Stimulated activated CD4-positive, alpha-beta T cell treated with anti-CD3 and anti-CD28 coated beads, TNF-alpha, amount 100 ng/mL, for 1 hour (primary cell): ENCODE measurements around the gene DLG2.

ENCODE experiments used
- DNase-seq, 3 donors: peaks; one replicate each; pipeline ENCODE4 v3.0.0-alpha.2; 2020; ENCODE audit warnings: low read depth in 3 of 3, low spot score in 1 of 3

Gene DLG2

DNA sequence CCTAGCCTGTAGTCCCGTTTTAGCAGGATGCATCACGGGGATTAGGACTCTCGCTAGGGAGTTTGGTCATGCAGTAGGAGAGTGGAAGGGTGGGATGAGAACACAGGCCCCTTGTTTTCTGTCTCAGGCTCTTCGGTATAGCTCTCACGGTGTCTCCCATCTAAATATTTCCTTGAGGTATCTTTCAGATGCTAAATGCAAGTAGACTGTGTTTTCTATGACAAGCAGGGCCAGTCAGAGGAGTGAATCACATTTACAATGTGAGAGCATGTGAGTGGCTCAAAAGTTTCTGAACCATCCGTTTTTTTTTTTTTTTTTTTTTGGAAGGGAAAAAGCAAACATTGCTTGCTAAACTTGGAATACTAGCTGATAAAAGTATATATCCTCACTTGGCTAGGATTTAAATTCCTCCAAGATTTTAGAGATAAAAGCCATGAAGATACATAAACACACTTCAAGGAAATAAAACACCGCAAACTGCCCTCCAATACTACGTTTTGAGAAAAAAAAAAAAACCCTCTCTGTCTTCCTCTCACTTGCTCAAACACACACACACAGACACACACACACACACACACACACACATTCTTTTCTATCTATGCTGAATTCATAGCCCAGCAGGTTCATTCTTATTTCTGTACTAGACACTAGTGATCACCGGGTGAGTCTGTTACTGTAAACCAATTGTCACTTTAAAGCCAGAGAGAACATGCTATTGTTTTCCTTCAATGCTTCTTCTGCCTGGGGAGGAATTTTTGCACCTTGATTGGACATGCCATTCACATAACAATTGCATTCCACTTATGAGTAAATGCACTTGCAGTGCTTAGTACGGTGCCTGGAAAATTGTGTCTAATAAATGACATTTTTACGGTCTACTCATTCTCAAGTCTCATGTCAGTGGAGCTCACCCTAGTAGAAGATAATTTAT is 2116.3 kb downstream of the DLG2 start:
- no peak for DNase-seq

DNA sequence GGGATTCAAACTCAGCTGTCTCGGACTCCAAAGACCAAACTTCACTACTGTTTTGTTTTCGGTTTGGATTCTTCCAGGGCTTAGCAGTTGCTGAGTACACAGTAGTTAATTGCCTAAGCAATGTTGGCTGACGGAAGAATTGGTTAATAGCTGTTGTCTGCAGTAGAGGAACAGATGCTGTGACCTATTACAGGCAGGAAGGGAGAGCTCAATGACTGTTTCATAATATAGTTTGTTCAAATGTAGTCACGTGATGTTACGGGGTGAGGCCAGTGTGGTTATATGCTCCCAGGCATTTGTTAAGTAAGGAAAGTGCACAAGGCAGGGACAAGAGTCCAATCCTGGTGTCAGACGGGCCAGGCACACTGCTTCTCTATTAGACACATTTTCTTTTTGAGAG is 2118.3 kb downstream of the DLG2 start:
- no peak for DNase-seq

DNA sequence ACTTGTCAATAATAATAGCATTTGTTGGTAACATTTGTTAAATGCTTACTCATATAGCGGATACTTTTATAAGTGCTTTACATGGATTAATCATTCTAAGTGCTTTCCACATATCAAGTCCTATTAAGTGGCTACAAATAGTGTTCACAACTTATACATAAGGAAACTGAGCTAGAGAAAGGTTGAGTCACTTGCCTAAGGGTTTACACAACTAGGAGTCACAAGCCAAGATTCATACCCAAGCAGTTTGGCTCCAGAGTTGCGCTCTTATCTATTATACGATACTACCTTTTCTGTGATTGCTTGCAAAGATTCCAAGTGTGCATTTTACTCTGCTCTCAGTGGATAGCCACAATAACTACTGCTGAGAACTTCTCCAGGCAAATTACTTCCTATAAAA is 2125.1 kb downstream of the DLG2 start:
- no peak for DNase-seq

DNA sequence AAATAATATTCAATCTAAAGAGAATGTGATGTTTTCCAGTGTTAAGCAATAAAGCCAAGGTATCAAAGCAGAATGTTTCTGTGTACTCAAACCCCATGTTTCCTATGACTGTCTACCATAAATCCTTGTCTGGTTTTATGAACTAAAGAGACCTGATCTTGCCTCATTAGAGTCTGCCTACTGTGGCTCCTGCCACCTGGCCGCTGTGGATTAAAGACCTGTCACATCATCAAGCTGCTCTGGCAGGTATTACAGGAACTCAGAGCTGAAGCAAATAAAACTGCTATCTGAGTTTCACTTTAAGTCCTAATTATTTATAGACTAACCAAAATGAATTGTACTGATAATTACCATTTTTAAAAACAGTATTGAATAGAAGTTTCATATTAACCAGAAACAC is 2133.2 kb downstream of the DLG2 start:
- DNase-seq = no peak

DNA sequence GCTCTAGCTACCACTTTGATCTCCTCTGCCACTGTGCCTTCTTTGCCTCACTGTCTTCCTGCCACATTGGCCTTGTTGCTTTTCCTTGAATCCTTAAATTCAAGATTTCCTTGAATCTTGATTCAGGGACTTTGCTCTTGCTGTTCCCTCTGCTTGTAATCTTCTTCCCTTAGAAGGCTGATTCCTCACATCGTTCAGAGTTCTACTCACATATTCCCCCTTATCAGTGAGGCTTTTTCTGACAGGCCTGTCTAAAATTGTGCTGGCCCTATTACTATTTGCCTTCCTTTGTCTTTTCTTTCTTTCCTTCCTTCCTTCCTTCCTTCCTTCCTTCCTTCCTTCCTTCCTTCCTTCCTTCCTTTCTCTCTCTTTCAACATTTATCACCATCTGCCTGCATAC is 2134.1 kb downstream of the DLG2 start:
- no peak for DNase-seq

DNA sequence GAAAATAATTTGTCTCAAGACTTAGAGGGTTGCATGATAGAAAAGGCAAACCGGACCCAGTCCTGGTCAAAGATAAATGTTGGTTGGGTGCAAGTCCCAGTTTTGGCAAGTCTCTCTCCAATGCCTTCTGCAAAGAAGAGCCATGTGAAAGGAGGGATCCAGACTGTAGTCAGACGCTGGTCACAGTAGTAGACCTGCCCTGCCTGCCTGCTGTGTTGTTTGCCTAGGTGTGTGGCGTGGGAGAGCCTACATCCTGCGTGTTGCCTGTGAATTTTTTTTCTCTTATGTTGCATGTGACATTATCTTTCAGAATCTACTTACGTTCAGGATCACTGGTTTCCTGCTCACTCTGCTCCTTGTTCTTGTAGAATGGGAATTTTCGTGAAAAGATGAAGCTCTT is 2143.3 kb downstream of the DLG2 start:
- no peak for DNase-seq

DNA sequence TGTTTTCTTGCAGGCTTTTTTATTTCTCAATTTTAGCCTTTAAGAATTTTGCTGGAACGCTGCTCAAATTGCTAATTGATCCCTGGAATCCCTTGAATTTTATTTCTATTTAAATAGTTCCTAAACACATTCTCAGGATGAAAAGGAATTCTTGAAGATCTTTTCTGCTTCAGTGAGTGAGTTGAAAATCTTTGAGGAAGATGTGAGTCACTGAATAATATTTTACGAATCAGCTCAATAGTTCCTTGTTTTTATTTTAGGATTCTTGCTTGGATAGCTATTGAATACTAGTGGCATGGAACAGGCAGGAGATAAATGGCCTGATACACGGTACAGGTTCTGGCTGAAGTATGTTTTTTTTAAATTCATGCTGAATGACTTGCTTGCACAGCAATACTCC is 2146.3 kb downstream of the DLG2 start:
- DNase-seq = no peak

DNA sequence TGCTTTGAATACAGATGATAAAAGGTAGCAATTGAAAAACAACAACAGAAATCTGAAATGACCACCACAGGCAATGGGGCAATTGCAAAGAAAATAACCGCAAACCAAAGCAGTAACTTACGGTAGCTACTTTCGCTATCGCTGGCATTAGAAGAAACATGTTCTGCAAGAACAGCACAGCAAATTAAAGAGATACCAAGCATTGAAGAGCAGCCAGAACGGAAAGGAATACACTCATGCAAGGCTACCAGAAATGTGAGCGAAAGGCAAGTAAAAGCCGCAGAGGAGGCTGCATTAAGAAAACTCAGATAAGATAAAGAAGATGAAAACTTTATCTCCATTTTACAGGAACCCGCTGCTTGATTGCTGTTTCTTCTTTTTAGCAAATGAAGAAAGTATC is 2146.9 kb downstream of the DLG2 start:
- no peak for DNase-seq

DNA sequence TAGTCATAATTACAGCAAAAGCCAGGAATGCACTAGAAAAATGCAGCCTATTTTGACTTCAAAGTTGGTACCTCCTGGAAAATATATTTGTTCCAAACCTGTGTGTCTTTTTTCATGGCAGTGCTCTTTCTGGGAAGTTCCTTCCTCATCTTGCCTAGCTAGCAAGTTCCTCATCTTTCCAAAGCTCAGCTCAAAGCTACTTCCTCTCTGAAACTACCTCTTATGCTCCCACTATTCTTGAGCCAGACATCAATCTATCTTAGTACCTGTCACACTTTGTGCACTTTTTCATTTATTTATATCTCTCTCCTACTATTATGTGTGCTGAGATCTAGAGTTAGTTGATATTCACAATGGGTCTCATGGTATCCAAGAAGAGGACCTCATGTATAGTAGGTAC is 2149.4 kb downstream of the DLG2 start:
- no peak for DNase-seq

DNA sequence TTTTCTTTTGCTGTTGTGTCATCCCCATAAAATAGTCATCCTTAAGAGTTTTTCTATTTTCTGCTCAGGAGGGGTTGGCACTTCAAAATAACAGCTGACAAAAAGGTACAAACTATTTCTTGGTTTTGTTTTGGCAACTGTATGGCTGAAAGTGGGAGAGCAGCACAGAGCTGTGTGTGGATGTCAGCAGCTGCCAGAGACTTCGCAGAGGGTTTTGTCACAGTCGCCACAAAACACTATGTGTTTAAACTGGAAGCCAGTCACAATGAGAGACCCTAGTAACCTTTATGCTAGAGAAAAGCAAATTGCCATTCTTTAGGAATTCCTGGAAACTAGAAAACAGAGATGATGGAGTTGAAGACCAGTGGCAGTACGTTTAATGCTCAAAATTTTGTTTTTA is 2151.4 kb downstream of the DLG2 start:
- no peak for DNase-seq

DNA sequence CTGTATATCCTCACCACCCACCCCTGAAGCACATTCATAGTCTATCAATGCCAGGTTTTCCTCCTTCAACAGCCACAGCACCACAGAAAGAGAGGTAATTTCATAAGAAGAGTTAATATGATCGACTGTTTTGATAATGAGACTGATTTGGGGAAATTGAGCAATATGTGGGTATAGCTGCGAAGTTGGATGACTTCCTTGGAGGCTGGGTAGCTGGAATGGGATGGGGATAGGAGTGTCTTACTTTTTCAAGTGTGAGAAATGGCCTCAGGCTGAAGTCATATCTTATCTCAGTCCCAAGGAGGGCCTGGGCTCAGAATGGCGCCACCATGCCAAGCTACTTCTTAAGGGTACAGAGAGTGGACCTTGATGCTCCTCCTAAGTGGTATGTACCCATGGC is 2153.4 kb downstream of the DLG2 start:
- no peak for DNase-seq

DNA sequence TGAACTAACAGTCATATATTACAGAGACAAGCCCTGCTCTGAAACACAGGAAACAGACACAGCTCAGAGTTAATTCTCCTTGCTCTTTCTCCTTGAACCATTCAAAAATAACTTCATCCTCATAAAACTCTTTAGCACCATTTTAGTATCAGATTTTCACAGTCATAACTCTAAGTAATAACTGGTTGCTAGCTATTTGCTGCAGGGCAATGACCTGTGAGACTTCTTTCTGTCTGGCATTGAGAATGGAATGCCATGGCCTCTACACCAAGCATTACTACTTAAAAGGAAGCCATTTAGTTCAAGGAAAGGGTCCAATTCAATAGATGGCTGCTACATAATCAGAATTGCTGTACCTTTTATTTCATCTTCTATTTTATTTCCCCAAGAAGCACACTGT is 2154.3 kb downstream of the DLG2 start:
- no peak for DNase-seq

DNA sequence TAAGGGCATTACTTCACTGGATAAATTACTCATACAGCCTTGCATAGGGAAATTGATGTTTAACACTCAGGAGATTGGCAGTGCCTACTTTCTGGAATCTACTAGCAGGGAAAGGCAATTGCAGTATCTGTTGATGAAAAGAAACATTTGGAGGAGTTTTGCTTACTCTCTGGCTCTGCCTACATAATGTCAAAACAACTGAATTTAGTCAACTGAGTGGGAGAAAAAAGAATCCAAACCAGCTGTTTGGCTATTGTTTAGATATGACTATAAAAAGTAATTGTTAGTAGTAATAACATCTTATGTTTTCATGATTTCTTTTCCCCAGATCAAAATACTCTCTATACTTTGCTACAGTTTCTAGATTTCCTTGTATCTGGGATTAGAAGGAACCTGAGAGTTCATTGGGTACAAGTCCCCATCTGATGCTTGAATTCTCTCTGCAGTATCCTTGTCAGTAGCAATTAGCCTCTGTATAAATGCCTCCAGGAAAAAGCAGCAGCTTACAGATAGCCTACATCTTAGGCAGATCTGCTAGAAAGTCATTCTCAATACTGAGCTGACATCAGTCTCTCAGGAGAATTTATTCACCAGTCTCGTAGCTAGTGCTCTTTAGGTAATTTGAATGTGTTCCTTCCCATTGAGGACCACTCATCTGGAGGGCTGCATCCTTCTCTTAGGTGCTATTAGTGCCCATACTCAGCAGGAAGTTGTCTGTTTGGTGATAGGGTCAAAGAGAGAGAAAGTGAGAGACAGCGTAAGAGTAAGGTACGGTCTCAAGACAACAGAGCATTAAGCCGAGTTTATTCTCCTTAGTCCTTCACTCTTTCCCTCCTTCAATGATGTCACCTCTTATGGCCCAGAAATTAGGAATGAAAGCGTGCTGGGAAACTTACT is 2155.1 kb downstream of the DLG2 start:
- DNase-seq = no peak

DNA sequence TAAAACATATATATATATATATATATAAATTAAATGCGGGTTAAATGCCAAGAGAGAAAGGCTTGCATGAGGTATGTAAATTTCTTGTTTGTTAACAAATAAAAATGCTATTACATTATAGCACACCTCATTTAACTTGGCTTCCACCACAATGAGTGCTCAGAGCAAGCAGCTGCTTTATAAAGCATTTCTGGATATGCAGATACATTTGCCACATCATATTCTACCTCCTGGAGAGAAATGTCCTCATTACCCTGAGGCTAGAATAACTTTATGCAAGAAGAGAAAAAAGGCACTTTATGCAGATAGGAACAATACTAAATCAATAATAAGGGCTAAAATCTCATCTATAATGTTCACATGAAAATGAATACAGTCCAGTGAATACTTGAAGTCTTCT is 2159.3 kb downstream of the DLG2 start:
- DNase-seq = no peak

DNA sequence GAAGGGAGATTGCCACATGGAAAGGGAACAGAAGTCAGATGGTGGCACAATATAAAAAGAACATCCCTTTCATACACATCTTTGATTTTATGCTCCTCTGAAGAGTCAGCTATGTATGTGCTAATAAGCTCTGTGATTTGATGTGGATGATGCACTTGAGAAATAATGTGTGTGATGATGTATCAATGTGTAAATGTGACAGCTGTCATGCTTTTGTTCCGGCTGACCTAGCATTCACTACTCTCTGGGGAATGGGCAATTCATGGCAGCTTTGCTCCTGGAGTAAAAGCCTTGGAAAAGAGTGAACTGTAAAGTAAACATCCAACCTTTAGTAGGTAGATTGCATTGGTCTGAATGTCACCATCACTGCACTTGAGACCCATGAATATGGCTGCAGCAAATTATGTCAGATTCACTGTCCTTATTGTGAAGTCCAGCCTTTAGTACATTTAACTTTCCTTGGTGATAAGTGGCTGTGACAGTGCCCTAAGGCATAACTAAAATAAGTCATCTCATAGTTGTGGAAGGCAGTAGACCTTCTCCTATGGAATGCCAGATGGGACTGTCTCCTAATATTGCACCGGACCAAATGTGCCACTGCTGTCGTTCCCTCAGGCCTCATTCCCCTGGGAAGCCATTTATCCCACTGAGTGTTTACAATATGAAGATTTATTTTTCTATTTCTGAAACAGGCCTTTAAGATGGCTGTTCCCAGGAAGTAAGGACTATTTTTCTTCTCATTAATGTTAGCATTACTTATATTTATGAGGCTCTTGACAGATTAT is 2162.8 kb downstream of the DLG2 start:
- no peak for DNase-seq

DNA sequence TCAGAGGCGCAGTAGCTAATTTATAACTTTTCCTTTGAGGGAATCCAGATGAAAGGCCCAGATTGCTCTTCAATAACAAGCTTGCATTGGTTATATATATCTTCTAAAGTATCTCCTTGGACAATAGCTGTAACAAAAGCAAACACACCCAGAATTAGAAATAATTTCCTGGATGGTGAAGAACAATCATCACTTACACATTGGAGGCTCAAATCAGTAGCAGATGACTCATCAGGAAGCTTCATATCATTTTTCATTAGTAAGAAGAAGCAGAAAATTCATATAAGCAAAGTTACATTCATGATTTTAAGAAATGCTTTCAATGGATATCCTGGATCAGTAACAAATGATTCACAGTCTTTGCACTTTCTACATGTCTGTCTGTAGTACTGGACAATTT is 2167.3 kb downstream of the DLG2 start:
- DNase-seq = no peak

DNA sequence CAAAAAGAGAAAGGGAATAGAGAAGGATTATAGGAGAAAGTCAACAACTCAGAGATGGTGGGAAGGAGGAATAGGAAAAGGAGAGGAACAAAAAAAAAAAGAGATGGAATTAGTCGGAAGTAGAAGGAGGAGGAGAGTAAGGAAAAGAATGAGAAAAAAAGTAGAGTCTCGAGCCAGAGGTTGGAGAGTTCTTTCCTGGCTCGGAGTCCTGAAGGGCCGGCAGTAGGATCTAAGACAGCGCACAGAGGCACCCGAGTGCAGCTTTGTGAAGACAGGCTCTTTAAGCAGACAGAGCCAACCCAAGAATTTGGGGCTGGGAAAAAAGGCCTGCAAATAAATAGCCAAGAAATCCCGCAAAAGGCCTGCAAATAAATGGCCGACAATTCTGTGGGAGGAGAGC is 2170.6 kb downstream of the DLG2 start:
- DNase-seq = no peak

DNA sequence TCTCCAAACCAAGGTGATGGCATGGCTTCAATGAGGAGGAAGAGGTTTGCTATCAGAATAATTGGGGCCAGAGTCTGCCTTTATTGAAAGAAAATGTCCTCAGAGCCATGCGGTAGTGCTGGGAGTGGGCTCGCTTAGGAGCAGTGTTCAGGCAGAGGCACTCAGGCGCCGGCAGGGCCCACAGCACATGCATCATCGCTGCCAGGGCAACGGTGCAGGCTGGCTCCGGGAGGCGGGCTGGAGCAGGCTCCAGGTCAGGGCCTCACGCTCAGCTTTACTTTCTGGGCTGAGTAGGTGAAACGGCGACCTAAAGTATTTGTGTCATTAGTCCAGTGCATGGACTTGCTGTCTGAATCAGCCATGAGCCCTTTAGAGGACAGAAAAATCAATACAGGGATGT is 2171.1 kb downstream of the DLG2 start:
- DNase-seq = no peak

DNA sequence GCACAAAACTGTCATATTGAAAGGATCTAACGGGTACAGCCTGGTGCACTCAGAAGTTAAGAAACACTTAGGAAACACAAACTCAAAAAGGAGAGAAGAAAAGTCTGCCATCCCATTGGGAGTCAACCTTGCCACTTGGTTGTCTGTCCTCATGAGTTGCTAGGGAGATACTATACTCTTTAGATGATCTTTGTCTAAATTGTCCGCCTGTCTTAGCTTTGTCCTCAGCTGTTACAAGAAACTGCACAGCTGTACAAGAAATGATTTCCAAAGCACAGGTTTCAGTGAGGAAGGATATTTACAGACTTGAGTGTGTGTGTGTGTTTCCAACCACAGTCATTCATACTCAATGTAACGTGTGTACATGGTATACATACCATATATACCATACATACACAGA is 2171.8 kb downstream of the DLG2 start:
- DNase-seq = no peak

DNA sequence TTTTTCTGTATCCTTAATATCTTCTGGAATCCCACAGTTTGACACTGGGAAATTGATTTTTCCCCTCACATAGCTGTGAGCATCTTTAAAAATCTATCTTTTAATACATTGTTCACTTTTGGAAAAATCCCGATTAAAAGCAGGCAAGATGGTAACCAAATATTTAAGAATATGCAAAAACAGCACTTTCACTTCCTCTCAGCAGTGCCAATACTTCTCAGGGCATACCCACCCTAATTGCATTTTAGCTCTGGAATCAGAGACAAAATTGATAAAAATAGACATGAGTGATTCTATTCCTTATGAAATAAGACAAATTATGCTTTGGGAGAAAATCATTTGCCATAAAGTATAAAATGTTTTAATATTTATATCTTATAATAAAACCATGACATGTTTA is 2172.5 kb downstream of the DLG2 start:
- DNase-seq = no peak

DNA sequence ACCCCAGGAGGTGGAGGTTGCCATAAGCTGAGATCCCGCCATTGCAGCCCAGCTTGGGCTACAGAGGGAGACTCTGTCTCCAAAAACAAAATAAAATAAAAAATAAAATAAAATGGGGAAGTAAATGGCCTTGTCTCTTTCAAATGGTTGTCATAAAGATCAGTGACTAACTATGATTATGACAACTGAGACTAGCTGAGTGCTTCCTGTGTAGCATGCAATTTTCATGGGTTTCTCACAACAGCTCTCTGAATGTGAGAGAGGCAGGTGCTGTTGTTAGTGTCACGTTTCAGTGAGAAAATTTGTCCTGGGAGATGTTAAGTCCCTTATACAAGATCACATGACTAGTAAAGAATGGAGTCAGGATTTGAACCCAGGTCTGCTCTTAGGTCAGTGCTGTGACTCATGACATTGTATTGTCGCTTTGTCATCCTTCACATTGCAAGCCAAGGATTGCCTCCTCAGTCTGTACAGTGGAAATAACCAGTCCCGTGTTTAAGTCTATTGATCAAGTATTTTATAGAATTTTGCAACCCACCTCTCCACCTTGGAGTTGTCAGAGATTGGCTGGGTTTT is 2177.7 kb downstream of the DLG2 start:
- DNase-seq = no peak
